HS-27A (cell line): ENCODE data around the gene ARSD.
"Not testable (repeated sequence)": the region's sequence is repeated elsewhere in the genome, so short reads cannot be mapped to it uniquely, and the experiment has no call there.

Experiments
- DNase-seq: peaks from one replicate; pipeline ENCODE4 v3.0.0-alpha.2; 2012; ENCODE audit warnings: low read depth, missing footprints

ARSD gene

DNA sequence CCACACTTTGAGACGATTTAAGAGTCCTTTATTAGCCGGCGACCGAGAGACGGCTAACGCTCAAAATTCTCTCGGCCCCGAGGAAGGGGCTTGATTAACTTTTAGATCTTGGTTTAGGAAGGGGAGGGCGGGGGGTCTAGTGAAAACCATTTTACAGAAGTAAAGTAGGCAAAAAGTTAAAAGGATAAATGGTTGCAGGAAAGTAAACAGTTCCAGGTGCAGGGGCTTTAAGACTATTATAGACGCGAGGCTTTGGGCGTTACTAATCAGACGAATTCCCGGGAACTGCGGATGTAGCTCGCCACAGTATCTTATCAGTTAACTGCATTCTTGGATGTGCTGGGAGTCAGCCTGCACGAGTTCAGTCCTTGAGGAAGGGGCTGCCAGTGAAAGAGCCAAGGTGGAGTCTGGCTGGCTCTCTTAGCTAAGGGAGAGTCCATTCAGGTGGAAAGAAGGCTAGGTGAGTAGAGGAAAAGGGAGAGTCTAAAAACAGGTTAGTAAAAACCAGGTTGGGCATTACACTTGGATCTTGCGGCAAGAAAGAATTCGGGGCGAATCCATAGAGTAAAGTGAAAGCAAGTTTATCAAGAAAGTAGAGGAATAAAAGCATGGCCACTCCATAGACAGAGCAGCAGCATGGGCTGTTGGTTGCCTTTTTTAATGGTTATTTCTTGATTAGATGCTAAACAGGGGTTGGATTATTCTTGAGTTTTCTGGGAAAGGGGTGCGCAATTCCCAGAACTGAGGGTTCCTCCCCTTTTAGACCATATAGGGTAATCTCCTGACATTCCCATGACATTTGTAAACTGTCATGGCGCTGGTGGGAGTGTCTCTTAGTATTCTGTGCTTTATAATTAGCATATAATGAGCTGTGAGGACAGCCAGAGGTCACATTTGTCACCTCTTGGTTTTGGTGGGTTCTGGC is 38.3 kb downstream of the ARSD start:
- DNase-seq = not testable (repeated sequence)

GRCh38 chrX:2889706-2890490 is 39.2 kb downstream of the ARSD start:
- DNase-seq = not testable (repeated sequence)

DNA sequence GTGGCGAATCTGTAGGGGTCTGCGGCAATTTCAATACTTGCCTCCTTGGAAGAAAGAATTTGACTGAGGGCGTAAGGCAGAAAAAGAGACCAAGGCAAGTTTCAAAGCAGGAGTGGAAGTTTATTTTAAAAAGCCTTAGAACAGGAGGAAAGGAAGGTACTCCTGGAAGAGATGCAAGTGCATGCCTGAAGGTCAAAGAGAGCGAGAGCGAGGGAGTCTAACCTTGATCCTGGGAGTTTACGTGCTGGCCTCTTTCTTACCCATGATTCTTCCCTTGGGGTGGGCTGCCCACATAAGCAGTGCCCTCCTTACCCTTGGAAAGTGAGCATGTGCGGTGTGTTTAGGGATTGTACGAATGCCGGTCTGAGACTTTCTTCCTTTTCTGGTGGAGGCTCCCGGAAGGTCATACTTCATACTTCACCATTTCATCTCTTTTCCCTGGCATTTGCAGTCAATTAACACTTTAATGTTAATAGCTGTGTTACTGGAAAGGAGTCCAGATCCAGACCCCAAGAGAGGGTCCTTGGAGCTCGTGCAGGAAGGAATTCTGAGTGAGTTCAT is 40.0 kb downstream of the ARSD start:
- no peak for DNase-seq

- no peak for DNase-seq
These were observed 40.8 kb downstream of the ARSD start for GRCh38 chrX:2888309-2888708.

GRCh38 chrX:2883770-2884169 is 45.4 kb downstream of the ARSD start:
- no peak for DNase-seq

- no peak for DNase-seq
These were observed 49.5 kb downstream of the ARSD start for GRCh38 chrX:2879670-2880069.

DNA sequence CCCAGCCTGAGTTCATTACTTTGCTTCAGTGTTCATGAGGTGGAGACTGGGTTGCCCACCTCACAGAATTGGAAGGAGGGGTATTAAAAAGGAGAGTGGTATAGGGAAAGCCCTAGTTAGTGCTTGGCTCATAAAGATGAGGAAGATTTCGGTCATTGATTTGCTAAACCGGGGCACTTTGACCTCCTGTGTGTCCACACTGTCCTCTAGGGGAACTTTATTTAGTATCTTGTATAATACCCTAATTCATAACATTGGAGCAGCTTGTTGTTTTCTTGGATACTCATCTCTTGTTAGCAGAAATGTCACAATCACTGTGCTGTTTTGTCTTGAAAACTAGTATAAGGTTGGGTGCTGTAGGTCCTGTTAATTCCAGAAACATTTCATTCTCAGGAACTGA is 50.6 kb downstream of the ARSD start:
- DNase-seq = no peak

GRCh38 chrX:2875798-2876399 is 53.2 kb downstream of the ARSD start:
- DNase-seq = no peak

- no peak for DNase-seq
These were observed 54.0 kb downstream of the ARSD start for GRCh38 chrX:2875136-2875481.

- no peak for DNase-seq
These were observed 54.7 kb downstream of the ARSD start for GRCh38 chrX:2874222-2875135.

DNA sequence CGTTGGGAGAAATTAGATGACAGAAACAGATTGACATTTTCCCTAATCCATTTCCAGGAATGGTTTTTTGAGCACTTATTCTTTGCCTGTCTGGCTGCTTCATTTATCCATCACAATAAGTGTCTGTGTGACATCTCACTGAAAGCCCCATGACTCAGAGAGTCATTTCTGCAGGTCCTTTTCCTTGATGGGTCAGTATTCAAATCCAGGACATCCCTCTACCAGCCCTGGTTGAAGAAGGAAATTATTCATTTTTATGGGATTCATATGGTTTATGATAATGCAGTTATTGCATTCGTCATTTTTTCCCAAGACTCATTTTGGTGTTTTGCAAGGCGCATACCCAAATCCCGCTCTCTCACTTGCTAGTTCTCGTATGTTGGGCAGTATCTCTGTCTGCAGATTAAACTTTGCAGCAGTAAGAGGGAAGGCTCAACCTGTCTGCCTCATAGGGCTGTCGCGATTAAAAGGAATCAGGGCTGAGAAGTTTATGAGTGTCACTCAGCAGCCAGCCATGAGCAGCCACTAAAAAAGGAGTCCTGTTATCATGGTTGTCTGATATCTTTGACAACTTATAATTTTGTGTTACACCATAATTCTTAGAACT is 56.4 kb downstream of the ARSD start:
- no peak for DNase-seq

GRCh38 chrX:2871831-2872230 is 57.3 kb downstream of the ARSD start:
- no peak for DNase-seq

DNA sequence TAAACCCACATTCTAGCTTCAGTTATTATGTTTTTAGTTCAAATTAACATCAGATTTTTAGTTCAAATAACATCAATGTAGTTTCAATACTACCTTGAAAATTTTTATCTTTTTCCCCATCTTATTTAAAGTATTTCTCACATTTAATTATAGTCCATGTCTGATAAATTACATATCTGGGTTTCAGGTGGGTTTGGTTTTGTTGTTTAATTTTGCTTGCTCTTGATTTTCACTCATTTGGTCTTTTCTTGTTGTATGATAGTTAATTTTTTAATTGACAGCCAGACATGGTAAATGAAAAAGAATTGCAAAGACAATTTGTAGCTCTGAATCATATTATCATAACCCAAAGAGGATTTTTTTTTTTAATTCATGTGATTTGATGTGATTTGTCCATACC is 58.5 kb downstream of the ARSD start:
- DNase-seq = no peak

- DNase-seq = no peak
These were observed 61.9 kb downstream of the ARSD start for GRCh38 chrX:2867206-2867605.

DNA sequence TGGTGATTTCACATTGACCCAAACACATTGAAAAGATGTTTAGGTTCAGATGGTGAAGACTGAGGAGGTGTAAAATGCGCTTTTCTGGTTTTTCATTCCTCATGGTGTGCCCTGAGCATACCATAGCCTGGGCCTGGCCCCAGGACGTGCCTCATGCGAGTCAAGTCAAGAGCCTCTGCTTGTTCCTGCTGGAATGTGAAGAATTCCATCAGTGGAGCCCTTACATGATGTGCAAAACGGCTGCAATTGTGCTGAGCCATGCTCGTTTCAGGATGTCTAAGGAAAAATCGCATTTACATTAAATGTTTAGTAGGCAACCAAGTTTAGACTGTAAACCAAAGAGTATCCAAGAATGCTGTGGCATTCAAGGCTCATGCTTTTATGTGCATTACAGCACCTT is 65.5 kb downstream of the ARSD start:
- DNase-seq = no peak

GRCh38 chrX:2862404-2862803 is 66.7 kb downstream of the ARSD start:
- DNase-seq = no peak

GRCh38 chrX:2859197-2859797 is 69.8 kb downstream of the ARSD start:
- no peak for DNase-seq

- DNase-seq = no peak
These were observed 71.6 kb downstream of the ARSD start for GRCh38 chrX:2857566-2857965.

- no peak for DNase-seq
These were observed 73.4 kb downstream of the ARSD start for GRCh38 chrX:2855761-2856160.

DNA sequence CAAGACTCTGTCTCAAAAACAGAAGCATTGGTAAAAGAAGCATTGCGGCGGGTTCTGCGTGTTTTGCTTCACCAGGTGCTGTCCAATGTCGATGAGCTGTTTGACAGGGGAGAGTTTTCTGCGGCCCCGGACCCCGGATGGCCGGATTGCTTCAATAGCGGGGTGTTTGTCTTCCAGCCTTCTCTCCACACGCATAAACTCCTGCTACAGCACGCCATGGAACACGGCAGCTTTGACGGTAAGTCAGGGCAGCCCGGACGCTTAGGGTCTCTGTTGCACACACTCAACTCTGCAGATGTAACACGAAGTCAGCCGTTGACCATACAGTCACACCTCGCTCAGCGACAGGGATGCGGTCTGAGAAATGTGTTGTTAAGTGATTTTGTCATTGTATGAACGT is 74.2 kb downstream of the ARSD start:
- DNase-seq = no peak
